Heart left ventricle (tissue), 13 donors: ENCODE data around the gene IL6R.

ENCODE experiments used
- POLR2A ChIP-seq, 2 donors: fragments of 450-650 bp; IDR thresholded peaks; one replicate each; pipeline ENCODE4 v1.6.1; 2017; ENCODE audit warnings: antibody characterized with exemption in 2 of 2, mild to moderate bottlenecking in 2 of 2, moderate library complexity in 2 of 2
- TF ChIP-seq, protein P1 (sequence below), 12 donors: fragments of 200-600 bp; sonication (generic) in 4 of 12; IDR thresholded peaks; one replicate each; pipeline versions ENCODE4 v1.5.0 to v1.8.0; 2018 to 2022; ENCODE audit warnings: antibody characterized with exemption in 12 of 12, mild to moderate bottlenecking in 5 of 12
- donor health status: ischemic (EF 13 %, LVEDD 7.1; RV severe dilation, severe dysfunction).
- donor health status: DM: no; HTN: yes; CAD: no.
- donor health status: DM: no; HTN: no; CAD: no.
- donor health status: ischemic (EF 25% LVEDD 6.9; RV normal size, moderate dysfunction).
- donor health status: ischemic (EF 25% LVEDD 5.7; RV mildly dilated, moderate dysfunction).
- donor health status: ischemic (EF 35%, LVEDD 5.7; RV mildly dilated, moderate dysfunction).
- donor health status: nonischemic (EF 11% LVEDD 7.7; RV severe dilation, severe dysfunction).
- donor health status: DM: yes; HTN: yes; CAD: no.
- donor health status: PGD.
- donor health status: ischemic (EF 29% LVEDD 5.4; RV normal size, mild dysfunction).
- donor health status: nonischemic (EF 23%, LVEDD 6.1; RV moderate dilation, normal function).

- TF ChIP-seq, protein P1, sequence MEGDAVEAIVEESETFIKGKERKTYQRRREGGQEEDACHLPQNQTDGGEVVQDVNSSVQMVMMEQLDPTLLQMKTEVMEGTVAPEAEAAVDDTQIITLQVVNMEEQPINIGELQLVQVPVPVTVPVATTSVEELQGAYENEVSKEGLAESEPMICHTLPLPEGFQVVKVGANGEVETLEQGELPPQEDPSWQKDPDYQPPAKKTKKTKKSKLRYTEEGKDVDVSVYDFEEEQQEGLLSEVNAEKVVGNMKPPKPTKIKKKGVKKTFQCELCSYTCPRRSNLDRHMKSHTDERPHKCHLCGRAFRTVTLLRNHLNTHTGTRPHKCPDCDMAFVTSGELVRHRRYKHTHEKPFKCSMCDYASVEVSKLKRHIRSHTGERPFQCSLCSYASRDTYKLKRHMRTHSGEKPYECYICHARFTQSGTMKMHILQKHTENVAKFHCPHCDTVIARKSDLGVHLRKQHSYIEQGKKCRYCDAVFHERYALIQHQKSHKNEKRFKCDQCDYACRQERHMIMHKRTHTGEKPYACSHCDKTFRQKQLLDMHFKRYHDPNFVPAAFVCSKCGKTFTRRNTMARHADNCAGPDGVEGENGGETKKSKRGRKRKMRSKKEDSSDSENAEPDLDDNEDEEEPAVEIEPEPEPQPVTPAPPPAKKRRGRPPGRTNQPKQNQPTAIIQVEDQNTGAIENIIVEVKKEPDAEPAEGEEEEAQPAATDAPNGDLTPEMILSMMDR (IDR thresholded peaks at IDR 0.05), result no peak
- TF ChIP-seq POLR2A (IDR thresholded peaks at IDR 0.05), result no peak
These were observed 20.0 kb downstream of the IL6R start for GRCh38 chr1:154425172-154425571.
